ENCODE measurements around the gene C12orf50. TPM values are rescaled to one million over a fixed set of nuclear protein-coding genes. Genes with fewer than 3 reads are reported as not detected.

Gene C12orf50
- total and polyA plus RNA-seq, 2 experiments from 2014 or later = 0.03 TPM; not detected in 1

DNA sequence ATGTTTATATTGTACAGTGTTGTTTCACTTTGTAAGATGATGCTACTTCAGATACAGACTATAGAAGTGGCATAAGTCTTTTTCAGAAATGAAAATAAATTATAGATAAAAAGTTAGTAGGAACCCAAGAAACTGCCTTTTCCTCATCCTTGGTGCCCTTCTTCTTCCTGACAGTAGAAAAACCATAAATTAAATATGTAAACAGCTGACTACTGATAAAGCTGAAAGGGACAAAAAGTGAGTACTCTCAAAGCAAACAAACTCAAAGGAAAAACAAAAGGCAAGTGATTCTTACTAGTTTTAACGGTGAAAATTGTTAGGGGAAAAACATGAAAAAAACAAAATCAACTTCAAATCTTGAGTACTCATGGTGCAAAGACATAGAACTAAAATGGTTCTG is 8.6 kb upstream of the C12orf50 start:
- Mint-ChIP-seq H3K27me3 (ENCODE audit: insufficient read depth, low read depth, poor library complexity) (no peaks in the 10 kb centered on the region), H3K4me1 (peaks cover 32% of the 10 kb centered on the region), H3K27ac (no peak overlapping the region), H3K4me3 (no peak overlapping the region), H3K9me3 (no peaks in the 10 kb centered on the region), H3K36me3 (ENCODE audit: low read depth) (no peaks in the 10 kb centered on the region)
- Histone ChIP-seq H3K36me3 (ENCODE audit: insufficient read depth) (peaks cover 1% of the 10 kb centered on the region; the same call in 1 of the 2 replicates), H3K9me2 (ENCODE audit: insufficient read depth) (no peaks in the 10 kb centered on the region), H3K4me3 (peak overlapping the region; percentile 89), H2AFZ (no peak overlapping the region), H3K27ac (ENCODE audit: low read depth) (no peak overlapping the region), H3K4me2 (peak overlapping the region; percentile 35), H3K79me2 (replicated peaks; ENCODE audit: insufficient read depth) (peaks cover 69% of the 10 kb centered on the region), H3K27me3 (ENCODE audit: insufficient read depth) (no peaks in the 10 kb centered on the region), H4K20me1 (replicated peaks; ENCODE audit: insufficient read depth) (peaks cover 11% of the 10 kb centered on the region; the same call in 1 of the 2 replicates), H3K4me1 (ENCODE audit: insufficient read depth) (peaks cover 25% of the 10 kb centered on the region), H3F3A (replicated peaks; ENCODE audit: low read depth) (no peaks in the 10 kb centered on the region)
- ATAC-seq (no peak), DNase-seq (ENCODE audit: low spot score) (no peak)
- TF ChIP-seq NANOG (IDR thresholded peaks at IDR 0.05; ENCODE audit: borderline replicate concordance) (no peak), EZH2phosphoT487 (IDR thresholded peaks at IDR 0.05; ENCODE audit: unreplicated experiment) (no peak), JUNB (IDR thresholded peaks at IDR 0.05; ENCODE audit: unreplicated experiment) (no peak), ZNF114 (CRISPR knock-in tag; IDR thresholded peaks at IDR 0.05) (no peak), EZH2 (IDR thresholded peaks at IDR 0.05; ENCODE audit: low read depth, unreplicated experiment) (no peak), ZNF331 (CRISPR knock-in tag; IDR thresholded peaks at IDR 0.05; ENCODE audit: low read depth) (no peak), POLR2AphosphoS5 (IDR thresholded peaks at IDR 0.05; ENCODE audit: low read depth) (no peak), CTCF (conservative IDR thresholded peaks at IDR 0.05; ENCODE audit: low read depth in 2 of 2) (no peak), STAT1 (IDR thresholded peaks at IDR 0.05; ENCODE audit: unreplicated experiment) (no peak), CREB1 (CRISPR knock-in tag; IDR thresholded peaks at IDR 0.05; ENCODE audit: low read depth) (no peak)
- TF ChIP-seq, protein P1, sequence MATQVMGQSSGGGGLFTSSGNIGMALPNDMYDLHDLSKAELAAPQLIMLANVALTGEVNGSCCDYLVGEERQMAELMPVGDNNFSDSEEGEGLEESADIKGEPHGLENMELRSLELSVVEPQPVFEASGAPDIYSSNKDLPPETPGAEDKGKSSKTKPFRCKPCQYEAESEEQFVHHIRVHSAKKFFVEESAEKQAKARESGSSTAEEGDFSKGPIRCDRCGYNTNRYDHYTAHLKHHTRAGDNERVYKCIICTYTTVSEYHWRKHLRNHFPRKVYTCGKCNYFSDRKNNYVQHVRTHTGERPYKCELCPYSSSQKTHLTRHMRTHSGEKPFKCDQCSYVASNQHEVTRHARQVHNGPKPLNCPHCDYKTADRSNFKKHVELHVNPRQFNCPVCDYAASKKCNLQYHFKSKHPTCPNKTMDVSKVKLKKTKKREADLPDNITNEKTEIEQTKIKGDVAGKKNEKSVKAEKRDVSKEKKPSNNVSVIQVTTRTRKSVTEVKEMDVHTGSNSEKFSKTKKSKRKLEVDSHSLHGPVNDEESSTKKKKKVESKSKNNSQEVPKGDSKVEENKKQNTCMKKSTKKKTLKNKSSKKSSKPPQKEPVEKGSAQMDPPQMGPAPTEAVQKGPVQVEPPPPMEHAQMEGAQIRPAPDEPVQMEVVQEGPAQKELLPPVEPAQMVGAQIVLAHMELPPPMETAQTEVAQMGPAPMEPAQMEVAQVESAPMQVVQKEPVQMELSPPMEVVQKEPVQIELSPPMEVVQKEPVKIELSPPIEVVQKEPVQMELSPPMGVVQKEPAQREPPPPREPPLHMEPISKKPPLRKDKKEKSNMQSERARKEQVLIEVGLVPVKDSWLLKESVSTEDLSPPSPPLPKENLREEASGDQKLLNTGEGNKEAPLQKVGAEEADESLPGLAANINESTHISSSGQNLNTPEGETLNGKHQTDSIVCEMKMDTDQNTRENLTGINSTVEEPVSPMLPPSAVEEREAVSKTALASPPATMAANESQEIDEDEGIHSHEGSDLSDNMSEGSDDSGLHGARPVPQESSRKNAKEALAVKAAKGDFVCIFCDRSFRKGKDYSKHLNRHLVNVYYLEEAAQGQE (IDR thresholded peaks at IDR 0.05; ENCODE audit: unreplicated experiment) = no peak
- TF ChIP-seq, protein P2, sequence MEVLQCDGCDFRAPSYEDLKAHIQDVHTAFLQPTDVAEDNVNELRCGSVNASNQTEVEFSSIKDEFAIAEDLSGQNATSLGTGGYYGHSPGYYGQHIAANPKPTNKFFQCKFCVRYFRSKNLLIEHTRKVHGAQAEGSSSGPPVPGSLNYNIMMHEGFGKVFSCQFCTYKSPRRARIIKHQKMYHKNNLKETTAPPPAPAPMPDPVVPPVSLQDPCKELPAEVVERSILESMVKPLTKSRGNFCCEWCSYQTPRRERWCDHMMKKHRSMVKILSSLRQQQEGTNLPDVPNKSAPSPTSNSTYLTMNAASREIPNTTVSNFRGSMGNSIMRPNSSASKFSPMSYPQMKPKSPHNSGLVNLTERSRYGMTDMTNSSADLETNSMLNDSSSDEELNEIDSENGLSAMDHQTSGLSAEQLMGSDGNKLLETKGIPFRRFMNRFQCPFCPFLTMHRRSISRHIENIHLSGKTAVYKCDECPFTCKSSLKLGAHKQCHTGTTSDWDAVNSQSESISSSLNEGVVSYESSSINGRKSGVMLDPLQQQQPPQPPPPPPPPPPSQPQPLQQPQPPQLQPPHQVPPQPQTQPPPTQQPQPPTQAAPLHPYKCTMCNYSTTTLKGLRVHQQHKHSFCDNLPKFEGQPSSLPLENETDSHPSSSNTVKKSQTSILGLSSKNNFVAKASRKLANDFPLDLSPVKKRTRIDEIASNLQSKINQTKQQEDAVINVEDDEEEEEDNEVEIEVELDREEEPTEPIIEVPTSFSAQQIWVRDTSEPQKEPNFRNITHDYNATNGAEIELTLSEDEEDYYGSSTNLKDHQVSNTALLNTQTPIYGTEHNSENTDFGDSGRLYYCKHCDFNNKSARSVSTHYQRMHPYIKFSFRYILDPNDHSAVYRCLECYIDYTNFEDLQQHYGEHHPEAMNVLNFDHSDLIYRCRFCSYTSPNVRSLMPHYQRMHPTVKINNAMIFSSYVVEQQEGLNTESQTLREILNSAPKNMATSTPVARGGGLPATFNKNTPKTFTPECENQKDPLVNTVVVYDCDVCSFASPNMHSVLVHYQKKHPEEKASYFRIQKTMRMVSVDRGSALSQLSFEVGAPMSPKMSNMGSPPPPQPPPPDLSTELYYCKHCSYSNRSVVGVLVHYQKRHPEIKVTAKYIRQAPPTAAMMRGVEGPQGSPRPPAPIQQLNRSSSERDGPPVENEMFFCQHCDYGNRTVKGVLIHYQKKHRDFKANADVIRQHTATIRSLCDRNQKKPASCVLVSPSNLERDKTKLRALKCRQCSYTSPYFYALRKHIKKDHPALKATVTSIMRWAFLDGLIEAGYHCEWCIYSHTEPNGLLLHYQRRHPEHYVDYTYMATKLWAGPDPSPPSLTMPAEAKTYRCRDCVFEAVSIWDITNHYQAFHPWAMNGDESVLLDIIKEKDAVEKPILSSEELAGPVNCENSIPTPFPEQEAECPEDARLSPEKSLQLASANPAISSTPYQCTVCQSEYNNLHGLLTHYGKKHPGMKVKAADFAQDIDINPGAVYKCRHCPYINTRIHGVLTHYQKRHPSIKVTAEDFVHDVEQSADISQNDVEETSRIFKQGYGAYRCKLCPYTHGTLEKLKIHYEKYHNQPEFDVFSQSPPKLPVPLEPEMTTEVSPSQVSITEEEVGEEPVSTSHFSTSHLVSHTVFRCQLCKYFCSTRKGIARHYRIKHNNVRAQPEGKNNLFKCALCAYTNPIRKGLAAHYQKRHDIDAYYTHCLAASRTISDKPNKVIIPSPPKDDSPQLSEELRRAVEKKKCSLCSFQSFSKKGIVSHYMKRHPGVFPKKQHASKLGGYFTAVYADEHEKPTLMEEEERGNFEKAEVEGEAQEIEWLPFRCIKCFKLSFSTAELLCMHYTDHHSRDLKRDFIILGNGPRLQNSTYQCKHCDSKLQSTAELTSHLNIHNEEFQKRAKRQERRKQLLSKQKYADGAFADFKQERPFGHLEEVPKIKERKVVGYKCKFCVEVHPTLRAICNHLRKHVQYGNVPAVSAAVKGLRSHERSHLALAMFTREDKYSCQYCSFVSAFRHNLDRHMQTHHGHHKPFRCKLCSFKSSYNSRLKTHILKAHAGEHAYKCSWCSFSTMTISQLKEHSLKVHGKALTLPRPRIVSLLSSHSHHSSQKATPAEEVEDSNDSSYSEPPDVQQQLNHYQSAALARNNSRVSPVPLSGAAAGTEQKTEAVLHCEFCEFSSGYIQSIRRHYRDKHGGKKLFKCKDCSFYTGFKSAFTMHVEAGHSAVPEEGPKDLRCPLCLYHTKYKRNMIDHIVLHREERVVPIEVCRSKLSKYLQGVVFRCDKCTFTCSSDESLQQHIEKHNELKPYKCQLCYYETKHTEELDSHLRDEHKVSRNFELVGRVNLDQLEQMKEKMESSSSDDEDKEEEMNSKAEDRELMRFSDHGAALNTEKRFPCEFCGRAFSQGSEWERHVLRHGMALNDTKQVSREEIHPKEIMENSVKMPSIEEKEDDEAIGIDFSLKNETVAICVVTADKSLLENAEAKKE (CRISPR knock-in tag; IDR thresholded peaks at IDR 0.05) = no peak
- TF ChIP-seq, protein P3, sequence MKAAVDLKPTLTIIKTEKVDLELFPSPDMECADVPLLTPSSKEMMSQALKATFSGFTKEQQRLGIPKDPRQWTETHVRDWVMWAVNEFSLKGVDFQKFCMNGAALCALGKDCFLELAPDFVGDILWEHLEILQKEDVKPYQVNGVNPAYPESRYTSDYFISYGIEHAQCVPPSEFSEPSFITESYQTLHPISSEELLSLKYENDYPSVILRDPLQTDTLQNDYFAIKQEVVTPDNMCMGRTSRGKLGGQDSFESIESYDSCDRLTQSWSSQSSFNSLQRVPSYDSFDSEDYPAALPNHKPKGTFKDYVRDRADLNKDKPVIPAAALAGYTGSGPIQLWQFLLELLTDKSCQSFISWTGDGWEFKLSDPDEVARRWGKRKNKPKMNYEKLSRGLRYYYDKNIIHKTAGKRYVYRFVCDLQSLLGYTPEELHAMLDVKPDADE (IDR thresholded peaks at IDR 0.05) = no peak
